K562 (cell line): Measurements from ENCODE around the gene ZNF768. TPM values are rescaled to one million over a fixed set of nuclear protein-coding genes. Genes with fewer than 3 reads are reported as not detected.

Experiments
- ARHGAP35 ChIP-seq: fragments of 450-650 bp; IDR thresholded peaks from 2 replicates; pipeline ENCODE4 v1.6.1; 2018; ENCODE audit not compliant: partially characterized antibody
- CBX8 ChIP-seq: fragments of 200-600 bp; sonication (generic); IDR thresholded peaks from 2 replicates; pipeline ENCODE4 v1.6.1; 2012; ENCODE audit warnings: borderline replicate concordance, mixed run types, low read depth, mild to moderate bottlenecking, moderate library complexity, mixed read lengths, low read length, control low read depth, inconsistent platforms; ENCODE audit not compliant: poor library complexity, severe bottlenecking; ENCODE audit errors: extremely low read depth
- DNMT1 ChIP-seq: fragments of 450-650 bp; IDR thresholded peaks from 2 replicates; pipeline ENCODE4 v1.6.1; 2016; ENCODE audit warnings: antibody characterized with exemption, mild to moderate bottlenecking
- GATA2 ChIP-seq: sonication (generic); formaldehyde crosslinking; IDR thresholded peaks from 2 replicates; pipeline ENCODE4 v1.4.0; 2020; ENCODE audit warnings: mild to moderate bottlenecking, missing genetic modification reagents
- MYBL2 ChIP-seq, 2 experiments: fragments of 450-650 bp in 1 of 2; sonication (generic) in 1 of 2; formaldehyde crosslinking in 1 of 2; IDR thresholded peaks; 2 replicates each; pipeline versions ENCODE4 v1.6.1 to v1.8.1; 2017 to 2022; ENCODE audit warnings: borderline replicate concordance in 1 of 2, inconsistent platforms in 1 of 2, low read depth in 1 of 2, mild to moderate bottlenecking in 1 of 2, missing genetic modification reagents in 1 of 2, moderate library complexity in 1 of 2
- NONO ChIP-seq, 2 experiments: fragments of 200-400 bp in 1 of 2; fragments of 450-650 bp in 1 of 2; formaldehyde crosslinking in 1 of 2; IDR thresholded peaks; 2 replicates each; pipeline ENCODE4 v1.6.1; 2017; ENCODE audit warnings: low read depth in 2 of 2, mild to moderate bottlenecking in 2 of 2, moderate library complexity in 2 of 2, low read length in 1 of 2
- SP2 ChIP-seq: IDR thresholded peaks from 2 replicates; pipeline ENCODE4 v1.6.1; 2011; ENCODE audit warnings: mild to moderate bottlenecking, low read depth, low read length, moderate library complexity; ENCODE audit not compliant: poor library complexity, severe bottlenecking; ENCODE audit errors: extremely low read depth
- SRF ChIP-seq, 2 experiments: fragments of 250-450, 450-650 bp in 1 of 2; sonication (Bioruptor Pico) in 1 of 2; sonication (generic) in 1 of 2; formaldehyde crosslinking; IDR thresholded peaks; 2 replicates each; pipeline versions ENCODE4 v1.5.0 to v1.5.1; 2020 to 2022; ENCODE audit warnings: mild to moderate bottlenecking in 1 of 2, missing genetic modification reagents in 1 of 2
- TEAD2 ChIP-seq: fragments of 450-650 bp; IDR thresholded peaks from 2 replicates; pipeline ENCODE4 v1.6.1; 2016; ENCODE audit warnings: missing genetic modification characterization, control low read depth, missing compliant biosample characterization
- ZNF436 ChIP-seq: fragments of 250-450, 450-650 bp; sonication (Bioruptor Pico); formaldehyde crosslinking; IDR thresholded peaks from 2 replicates; pipeline ENCODE4 v1.7.0; 2020; ENCODE audit warnings: mild to moderate bottlenecking
- ZNF589 ChIP-seq: fragments of 200-800 bp; sonication (Bioruptor generic); IDR thresholded peaks from 2 replicates; pipeline ENCODE4 v1.6.1; 2016; ENCODE audit warnings: low read depth, missing genetic modification characterization, missing compliant biosample characterization
- ZNF717 ChIP-seq: fragments of 250-450 bp; sonication (Bioruptor Pico); IDR thresholded peaks from 2 replicates; pipeline ENCODE4 v1.5.0; 2021
- polyA plus RNA-seq, 8 experiments: library from polyadenylated mRNA; depleted of rRNA in 4 of 8; stranded (reverse) in 5 of 8; unstranded in 3 of 8; fragments of >200 nt; fragmentation: Nextera tagmentation in 2 of 8; fragmentation: Illumina TruSeq in 1 of 8; extraction: Ambion mirVana in 2 of 8; extraction: Trizol in 1 of 8; gene quantifications; 2 replicates each; pipeline versions ENCODE4 v1.2.1 to v1.2.3, GENCODE V29; 2011 to 2014; ENCODE audit warnings: inconsistent platforms in 1 of 8, missing spikeins in 1 of 8
- total RNA-seq, 7 experiments: library from RNA; depleted of rRNA in 6 of 7; stranded (reverse); fragments of >200 nt in 6 of 7; fragmentation: Illumina TruSeq in 2 of 7; extraction: Trizol in 2 of 7; gene quantifications; 2 replicates each; pipeline versions ENCODE4 v1.2.1 to v1.2.3, GENCODE V29; 2011 to 2021; ENCODE audit warnings: low replicate concordance in 1 of 7
- TF ChIP-seq, protein P1 (sequence below): fragments of 250-450 bp; sonication (Bioruptor Pico); IDR thresholded peaks from 2 replicates; pipeline ENCODE4 v1.6.1; 2021; ENCODE audit warnings: mild to moderate bottlenecking
- TF ChIP-seq, protein P2 (sequence below): fragments of 250-450 bp; sonication (Bioruptor Pico); IDR thresholded peaks from 2 replicates; pipeline ENCODE4 v1.5.0; 2022; ENCODE audit warnings: mild to moderate bottlenecking
- TF ChIP-seq, protein P3 (sequence below): fragments of 450-650 bp; formaldehyde crosslinking; IDR thresholded peaks from 2 replicates; pipeline ENCODE4 v1.4.0; 2022; ENCODE audit warnings: mild to moderate bottlenecking, moderate library complexity
- TF ChIP-seq, protein P4 (sequence below): sonication (generic); formaldehyde crosslinking; IDR thresholded peaks from 2 replicates; pipeline ENCODE4 v1.8.0; 2023; ENCODE audit warnings: mild to moderate bottlenecking, missing genetic modification reagents
- TF ChIP-seq, protein P5 (sequence below): sonication (generic); formaldehyde crosslinking; IDR thresholded peaks from 2 replicates; pipeline ENCODE4 v1.5.0; 2020; ENCODE audit warnings: missing genetic modification reagents

Gene ZNF768
- total and polyA plus RNA-seq, 9 of the 15 experiments (the other 6 are each of a cell fraction or from before 2014, with no cell fraction given), result 0.13 to 50.7 (median 26.9) TPM

DNA sequence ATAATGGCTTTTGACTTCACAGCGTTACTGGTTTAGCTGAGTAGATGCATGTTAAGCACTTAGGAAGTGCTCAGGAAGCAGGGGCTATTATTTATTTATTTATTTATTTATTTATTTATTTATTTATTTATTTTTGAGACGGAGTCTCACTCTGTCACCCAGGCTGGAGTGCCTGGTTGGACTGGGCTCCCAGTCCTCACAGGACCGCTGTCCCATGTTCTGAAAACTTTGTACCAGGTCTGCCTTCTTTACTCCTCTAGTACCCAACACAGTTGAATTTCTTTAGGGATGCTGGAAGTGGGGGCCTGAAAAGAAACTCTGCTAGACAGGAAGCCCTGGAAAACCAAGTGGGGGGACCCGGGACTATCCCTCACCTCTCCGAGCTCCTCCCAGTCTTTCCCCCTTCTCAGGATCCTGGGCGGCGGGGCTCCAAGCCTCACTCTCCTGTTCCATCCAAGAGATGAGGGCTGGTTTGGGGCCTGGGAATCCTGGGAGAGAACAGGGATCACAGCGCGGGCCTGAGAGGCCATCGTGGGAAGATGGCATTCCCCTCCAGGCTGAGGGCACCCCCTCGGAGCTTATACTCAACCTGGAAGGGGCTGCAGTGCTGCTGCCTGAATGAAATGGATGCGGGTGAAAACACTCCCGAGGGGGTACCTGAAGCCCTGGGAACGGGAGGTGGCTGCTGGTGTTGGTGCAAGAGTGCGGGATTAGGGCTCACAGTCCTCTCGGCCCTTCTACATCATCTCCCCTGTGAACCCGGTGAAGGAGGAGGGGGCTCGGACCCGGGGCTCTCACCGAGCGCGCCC, 44.5 kb upstream of the ZNF768 start (continued):
- TF ChIP-seq MYBL2 (IDR thresholded peaks at IDR 0.05; ENCODE audit: low read depth), result no peak
- no peak for TF ChIP-seq MYBL2 (CRISPR knock-in tag; IDR thresholded peaks at IDR 0.05; ENCODE audit: borderline replicate concordance)
- no peak for TF ChIP-seq ZNF589 (CRISPR knock-in tag)
- no peak for TF ChIP-seq GATA2 (CRISPR knock-in tag)
- TF ChIP-seq, protein P1, sequence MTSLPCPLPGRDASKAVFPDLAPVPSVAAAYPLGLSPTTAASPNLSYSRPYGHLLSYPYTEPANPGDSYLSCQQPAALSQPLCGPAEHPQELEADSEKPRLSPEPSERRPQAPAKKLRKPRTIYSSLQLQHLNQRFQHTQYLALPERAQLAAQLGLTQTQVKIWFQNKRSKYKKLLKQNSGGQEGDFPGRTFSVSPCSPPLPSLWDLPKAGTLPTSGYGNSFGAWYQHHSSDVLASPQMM (CRISPR knock-in tag), result no peak
- TF ChIP-seq SP2, result no peak
- TF ChIP-seq SRF (CRISPR knock-in tag; IDR thresholded peaks at IDR 0.05), result 0 out of 4 replicates have a peak, but pooled peaks of 1 of the 2 experiments have one; percentile 18
- TF ChIP-seq DNMT1, result no peak
- no peak for TF ChIP-seq NONO (IDR thresholded peaks at IDR 0.05; ENCODE audit: low read depth in 2 of 2, low read length in 1 of 2)
- no peak for TF ChIP-seq ARHGAP35
- TF ChIP-seq, protein P2, sequence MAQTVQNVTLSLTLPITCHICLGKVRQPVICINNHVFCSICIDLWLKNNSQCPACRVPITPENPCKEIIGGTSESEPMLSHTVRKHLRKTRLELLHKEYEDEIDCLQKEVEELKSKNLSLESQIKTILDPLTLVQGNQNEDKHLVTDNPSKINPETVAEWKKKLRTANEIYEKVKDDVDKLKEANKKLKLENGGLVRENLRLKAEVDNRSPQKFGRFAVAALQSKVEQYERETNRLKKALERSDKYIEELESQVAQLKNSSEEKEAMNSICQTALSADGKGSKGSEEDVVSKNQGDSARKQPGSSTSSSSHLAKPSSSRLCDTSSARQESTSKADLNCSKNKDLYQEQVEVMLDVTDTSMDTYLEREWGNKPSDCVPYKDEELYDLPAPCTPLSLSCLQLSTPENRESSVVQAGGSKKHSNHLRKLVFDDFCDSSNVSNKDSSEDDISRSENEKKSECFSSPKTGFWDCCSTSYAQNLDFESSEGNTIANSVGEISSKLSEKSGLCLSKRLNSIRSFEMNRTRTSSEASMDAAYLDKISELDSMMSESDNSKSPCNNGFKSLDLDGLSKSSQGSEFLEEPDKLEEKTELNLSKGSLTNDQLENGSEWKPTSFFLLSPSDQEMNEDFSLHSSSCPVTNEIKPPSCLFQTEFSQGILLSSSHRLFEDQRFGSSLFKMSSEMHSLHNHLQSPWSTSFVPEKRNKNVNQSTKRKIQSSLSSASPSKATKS, result no peak
- TF ChIP-seq CBX8, result no peak
- no peak for TF ChIP-seq TEAD2 (tag)
- no peak for TF ChIP-seq ZNF717 (CRISPR knock-in tag)
- TF ChIP-seq, protein P3, sequence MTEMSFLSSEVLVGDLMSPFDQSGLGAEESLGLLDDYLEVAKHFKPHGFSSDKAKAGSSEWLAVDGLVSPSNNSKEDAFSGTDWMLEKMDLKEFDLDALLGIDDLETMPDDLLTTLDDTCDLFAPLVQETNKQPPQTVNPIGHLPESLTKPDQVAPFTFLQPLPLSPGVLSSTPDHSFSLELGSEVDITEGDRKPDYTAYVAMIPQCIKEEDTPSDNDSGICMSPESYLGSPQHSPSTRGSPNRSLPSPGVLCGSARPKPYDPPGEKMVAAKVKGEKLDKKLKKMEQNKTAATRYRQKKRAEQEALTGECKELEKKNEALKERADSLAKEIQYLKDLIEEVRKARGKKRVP (CRISPR knock-in tag), result no peak
- TF ChIP-seq, protein P4, sequence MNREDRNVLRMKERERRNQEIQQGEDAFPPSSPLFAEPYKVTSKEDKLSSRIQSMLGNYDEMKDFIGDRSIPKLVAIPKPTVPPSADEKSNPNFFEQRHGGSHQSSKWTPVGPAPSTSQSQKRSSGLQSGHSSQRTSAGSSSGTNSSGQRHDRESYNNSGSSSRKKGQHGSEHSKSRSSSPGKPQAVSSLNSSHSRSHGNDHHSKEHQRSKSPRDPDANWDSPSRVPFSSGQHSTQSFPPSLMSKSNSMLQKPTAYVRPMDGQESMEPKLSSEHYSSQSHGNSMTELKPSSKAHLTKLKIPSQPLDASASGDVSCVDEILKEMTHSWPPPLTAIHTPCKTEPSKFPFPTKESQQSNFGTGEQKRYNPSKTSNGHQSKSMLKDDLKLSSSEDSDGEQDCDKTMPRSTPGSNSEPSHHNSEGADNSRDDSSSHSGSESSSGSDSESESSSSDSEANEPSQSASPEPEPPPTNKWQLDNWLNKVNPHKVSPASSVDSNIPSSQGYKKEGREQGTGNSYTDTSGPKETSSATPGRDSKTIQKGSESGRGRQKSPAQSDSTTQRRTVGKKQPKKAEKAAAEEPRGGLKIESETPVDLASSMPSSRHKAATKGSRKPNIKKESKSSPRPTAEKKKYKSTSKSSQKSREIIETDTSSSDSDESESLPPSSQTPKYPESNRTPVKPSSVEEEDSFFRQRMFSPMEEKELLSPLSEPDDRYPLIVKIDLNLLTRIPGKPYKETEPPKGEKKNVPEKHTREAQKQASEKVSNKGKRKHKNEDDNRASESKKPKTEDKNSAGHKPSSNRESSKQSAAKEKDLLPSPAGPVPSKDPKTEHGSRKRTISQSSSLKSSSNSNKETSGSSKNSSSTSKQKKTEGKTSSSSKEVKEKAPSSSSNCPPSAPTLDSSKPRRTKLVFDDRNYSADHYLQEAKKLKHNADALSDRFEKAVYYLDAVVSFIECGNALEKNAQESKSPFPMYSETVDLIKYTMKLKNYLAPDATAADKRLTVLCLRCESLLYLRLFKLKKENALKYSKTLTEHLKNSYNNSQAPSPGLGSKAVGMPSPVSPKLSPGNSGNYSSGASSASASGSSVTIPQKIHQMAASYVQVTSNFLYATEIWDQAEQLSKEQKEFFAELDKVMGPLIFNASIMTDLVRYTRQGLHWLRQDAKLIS (CRISPR knock-in tag), result 0 out of 2 replicates have a peak, but pooled peaks have one; percentile 6
- TF ChIP-seq, protein P5, sequence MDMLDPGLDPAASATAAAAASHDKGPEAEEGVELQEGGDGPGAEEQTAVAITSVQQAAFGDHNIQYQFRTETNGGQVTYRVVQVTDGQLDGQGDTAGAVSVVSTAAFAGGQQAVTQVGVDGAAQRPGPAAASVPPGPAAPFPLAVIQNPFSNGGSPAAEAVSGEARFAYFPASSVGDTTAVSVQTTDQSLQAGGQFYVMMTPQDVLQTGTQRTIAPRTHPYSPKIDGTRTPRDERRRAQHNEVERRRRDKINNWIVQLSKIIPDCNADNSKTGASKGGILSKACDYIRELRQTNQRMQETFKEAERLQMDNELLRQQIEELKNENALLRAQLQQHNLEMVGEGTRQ (CRISPR knock-in tag), result no peak; the same call in 1 of the 2 replicates
- no peak for TF ChIP-seq ZNF436 (CRISPR knock-in tag)
